ENCODE results near the gene RAPGEF5. TPM values are rescaled to one million over a fixed set of nuclear protein-coding genes. Genes with fewer than 3 reads are reported as not detected.
A peak's percentile ranks its signal among the peaks of the same experiment; 100 is the strongest.
"Not testable (repeated sequence)": the region's sequence is repeated elsewhere in the genome, so short reads cannot be mapped to it uniquely, and the experiment has no call there.

Gene RAPGEF5
- polyA plus RNA-seq, 6 donors from 2014 or later: 1.4 to 6.8 (median 3.0) TPM

DNA sequence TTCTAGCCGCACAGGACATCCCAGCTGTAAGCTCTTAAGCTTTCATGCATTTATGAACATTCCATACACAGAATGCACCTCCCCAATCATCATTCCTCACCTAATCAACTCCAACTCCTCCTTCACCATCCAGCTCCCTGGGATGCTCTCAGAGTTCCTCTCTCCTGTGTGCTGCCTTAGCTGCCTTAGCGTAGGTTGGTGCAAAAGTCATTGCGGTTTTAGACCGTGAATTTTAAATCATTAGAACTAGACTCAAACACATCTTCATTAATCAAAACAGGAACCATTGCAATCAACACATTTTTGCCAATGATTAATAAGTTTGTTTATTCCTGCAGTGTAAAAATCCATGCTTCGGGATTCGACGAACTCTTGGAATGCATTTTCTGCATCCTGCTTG is 251.4 kb downstream of the RAPGEF5 start:
- Mint-ChIP-seq H3K27me3 (peaks cover 7 to 24% (median 21%) of the 10 kb centered on the region in 3 donors), H3K27ac (no peak overlapping the region), H3K4me3 (no peak overlapping the region), H3K9me3 (no peaks in the 10 kb centered on the region), H3K36me3 (no peaks in the 10 kb centered on the region), H3K4me1 (peaks cover 0 to 6% (median 4%) of the 10 kb centered on the region in 3 donors)
- ATAC-seq (ENCODE audit: low read depth in 2 of 2) (no peak), DNase-seq (no peak)

GRCh38 chr7:22094413-22095342 is 262.3 kb downstream of the RAPGEF5 start:
- Mint-ChIP-seq H3K9me3 (peaks cover 0 to 2% (median 0%) of the 10 kb centered on the region in 7 donors), H3K27me3 (peaks cover 15 to 42% (median 34%) of the 10 kb centered on the region in 3 donors), H3K27ac (peak overlapping the region in 1 of 6 donors; percentile 21), H3K4me3 (no peak overlapping the region), H3K36me3 (no peaks in the 10 kb centered on the region), H3K4me1 (no peaks in the 10 kb centered on the region)
- DNase-seq (no peak), ATAC-seq (ENCODE audit: low read depth in 2 of 2) (peak in 1 of 2 donors; percentile 28)

GRCh38 chr7:22093936-22094335 is 263.0 kb downstream of the RAPGEF5 start:
- Mint-ChIP-seq H3K4me3 (peak overlapping the region in 1 of 8 donors; percentile 3), H3K4me1 (no peaks in the 10 kb centered on the region), H3K27me3 (peaks cover 15 to 40% (median 34%) of the 10 kb centered on the region in 3 donors), H3K36me3 (no peaks in the 10 kb centered on the region), H3K27ac (no peak overlapping the region), H3K9me3 (peaks cover 0 to 2% (median 0%) of the 10 kb centered on the region in 7 donors)
- DNase-seq (no peak), ATAC-seq (ENCODE audit: low read depth in 2 of 2) (no peak)

DNA sequence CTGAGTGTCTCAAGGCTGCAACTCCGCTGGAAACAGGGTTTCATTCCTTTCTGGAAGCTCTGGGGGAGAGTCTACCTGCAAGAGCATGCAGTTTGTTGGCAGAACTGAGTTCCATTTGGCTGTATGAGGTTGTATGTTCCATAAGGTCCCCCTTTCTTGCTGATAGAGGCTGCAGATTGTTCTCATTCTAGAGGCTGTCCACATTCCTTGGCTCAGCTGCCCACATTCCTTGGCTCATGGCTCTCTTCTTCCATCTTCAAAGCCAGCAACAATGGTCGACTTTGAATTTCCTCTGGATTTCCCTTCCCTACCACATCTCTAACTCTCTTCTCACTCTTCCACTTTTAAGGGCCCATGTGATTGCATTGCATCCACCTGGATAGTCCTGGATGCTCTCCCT is 264.0 kb downstream of the RAPGEF5 start:
- no peaks in the 10 kb centered on the region for H3K36me3 Mint-ChIP-seq
- no peaks in the 10 kb centered on the region for H3K4me1 Mint-ChIP-seq
- peaks cover 10 to 40% (median 26%) of the 10 kb centered on the region in 3 donors for H3K27me3 Mint-ChIP-seq
- no peak overlapping the region for H3K4me3 Mint-ChIP-seq
- DNase-seq (no peak), ATAC-seq (ENCODE audit: low read depth in 2 of 2) (no peak)
- peaks cover 0 to 2% (median 0%) of the 10 kb centered on the region in 7 donors for H3K9me3 Mint-ChIP-seq
- no peak overlapping the region for H3K27ac Mint-ChIP-seq

GRCh38 chr7:22090958-22091525 is 265.9 kb downstream of the RAPGEF5 start:
- not testable (repeated sequence) for H3K36me3 Mint-ChIP-seq; H3K4me1 Mint-ChIP-seq; ATAC-seq (ENCODE audit: low read depth in 2 of 2); H3K27ac Mint-ChIP-seq; H3K9me3 Mint-ChIP-seq; DNase-seq; H3K4me3 Mint-ChIP-seq
- peaks cover 8 to 40% (median 26%) of the 10 kb centered on the region in 3 donors for H3K27me3 Mint-ChIP-seq

GRCh38 chr7:22090512-22090911 is 266.4 kb downstream of the RAPGEF5 start:
- ATAC-seq (ENCODE audit: low read depth in 2 of 2) (no peak), DNase-seq (no peak)
- H3K36me3 Mint-ChIP-seq: no peaks in the 10 kb centered on the region
- no peak overlapping the region for H3K27ac Mint-ChIP-seq
- peaks cover 8 to 36% (median 26%) of the 10 kb centered on the region in 3 donors for H3K27me3 Mint-ChIP-seq
- H3K4me3 Mint-ChIP-seq: no peak overlapping the region
- no peaks in the 10 kb centered on the region for H3K4me1 Mint-ChIP-seq
- H3K9me3 Mint-ChIP-seq: peaks cover 0 to 2% (median 0%) of the 10 kb centered on the region in 7 donors

GRCh38 chr7:22090107-22090506 is 266.8 kb downstream of the RAPGEF5 start:
- no peak overlapping the region for H3K27ac Mint-ChIP-seq
- no peaks in the 10 kb centered on the region for H3K36me3 Mint-ChIP-seq
- DNase-seq: no peak
- H3K9me3 Mint-ChIP-seq: peaks cover 0 to 2% (median 0%) of the 10 kb centered on the region in 7 donors
- no peak overlapping the region for H3K4me3 Mint-ChIP-seq
- peaks cover 8 to 32% (median 26%) of the 10 kb centered on the region in 3 donors for H3K27me3 Mint-ChIP-seq
- no peak for ATAC-seq (ENCODE audit: low read depth in 2 of 2)
- H3K4me1 Mint-ChIP-seq: no peaks in the 10 kb centered on the region

DNA sequence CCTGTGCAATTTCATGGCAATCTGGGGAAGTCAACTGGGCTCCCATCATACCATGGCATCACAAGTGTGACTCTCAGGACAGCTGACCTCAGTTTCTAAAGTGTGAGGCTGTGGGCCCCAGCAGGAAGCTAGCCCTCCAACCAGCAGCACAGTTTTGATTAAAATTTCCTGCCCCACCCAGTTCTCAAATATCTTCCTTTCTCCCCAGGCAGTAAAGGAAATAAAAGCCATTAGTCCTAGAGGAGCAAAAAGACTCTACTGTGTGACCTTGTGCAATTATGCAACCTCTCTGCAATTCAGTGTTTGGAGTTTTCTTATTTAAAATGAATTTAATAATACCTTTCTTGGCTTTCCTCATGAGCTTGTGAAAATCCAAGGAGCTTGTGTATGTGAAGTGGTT is 268.1 kb downstream of the RAPGEF5 start:
- Mint-ChIP-seq H3K4me3 (no peak overlapping the region), H3K27me3 (peaks cover 8 to 23% (median 23%) of the 10 kb centered on the region in 3 donors), H3K4me1 (peaks cover 2 to 3% (median 2%) of the 10 kb centered on the region in 3 donors), H3K36me3 (no peaks in the 10 kb centered on the region), H3K27ac (no peak overlapping the region), H3K9me3 (peaks cover 0 to 2% (median 0%) of the 10 kb centered on the region in 7 donors)
- DNase-seq (no peak), ATAC-seq (ENCODE audit: low read depth in 2 of 2) (no peak)

DNA sequence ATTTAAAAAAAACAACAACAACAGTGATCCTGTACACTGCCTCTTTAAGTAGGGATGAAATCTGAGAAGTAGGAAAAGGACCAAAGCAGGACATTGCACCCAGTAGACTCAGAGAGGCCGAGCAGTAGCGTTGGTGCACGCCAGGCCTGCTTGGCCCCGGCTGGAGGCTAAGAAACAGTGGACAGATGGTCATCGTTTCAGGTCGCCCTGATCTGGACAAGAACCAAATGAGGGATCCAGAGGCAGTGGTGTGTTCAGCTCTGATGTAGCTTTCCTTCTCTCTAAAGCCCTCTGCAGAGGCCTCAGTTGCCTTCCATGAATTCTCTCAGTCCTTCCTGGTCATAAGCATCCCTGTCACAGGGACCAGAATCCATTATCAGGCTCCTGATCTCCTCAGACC is 269.1 kb downstream of the RAPGEF5 start:
- Mint-ChIP-seq H3K4me3 (no peak overlapping the region), H3K27me3 (peaks cover 8 to 16% (median 15%) of the 10 kb centered on the region in 3 donors), H3K36me3 (no peaks in the 10 kb centered on the region), H3K27ac (no peak overlapping the region), H3K9me3 (peaks cover 0 to 2% (median 0%) of the 10 kb centered on the region in 7 donors), H3K4me1 (peaks cover 7 to 11% (median 9%) of the 10 kb centered on the region in 3 donors)
- ATAC-seq (ENCODE audit: low read depth in 2 of 2): no peak
- no peak for DNase-seq

- Mint-ChIP-seq H3K4me3 (peak overlapping the region; percentile 84 to 97 (median 92)), H3K4me1 (peaks cover 7 to 20% (median 17%) of the 10 kb centered on the region in 3 donors), H3K36me3 (no peaks in the 10 kb centered on the region), H3K9me3 (peaks cover 0 to 5% (median 0%) of the 10 kb centered on the region in 7 donors), H3K27ac (peak overlapping the region; percentile 56 to 92 (median 90)), H3K27me3 (peaks cover 14 to 27% (median 19%) of the 10 kb centered on the region in 3 donors)
- DNase-seq: no peak
- no peak for ATAC-seq (ENCODE audit: low read depth in 2 of 2)
Measured at GRCh38 chr7:22083704-22084240, 273.2 kb downstream of the RAPGEF5 start.

- ATAC-seq (ENCODE audit: low read depth in 2 of 2) (peak; percentile 94 to 95), DNase-seq (peak; percentile 88)
- H3K27ac Mint-ChIP-seq: peak overlapping the region; percentile 56 to 92 (median 90)
- peaks cover 16 to 34% (median 21%) of the 10 kb centered on the region in 3 donors for H3K27me3 Mint-ChIP-seq
- H3K36me3 Mint-ChIP-seq: no peaks in the 10 kb centered on the region
- peak overlapping the region; percentile 84 to 97 (median 92) for H3K4me3 Mint-ChIP-seq
- peaks cover 0 to 5% (median 0%) of the 10 kb centered on the region in 7 donors for H3K9me3 Mint-ChIP-seq
- H3K4me1 Mint-ChIP-seq: peaks cover 7 to 20% (median 17%) of the 10 kb centered on the region in 3 donors
Measured at GRCh38 chr7:22082886-22083703, 273.9 kb downstream of the RAPGEF5 start.

GRCh38 chr7:22082553-22082885 is 274.4 kb downstream of the RAPGEF5 start:
- ATAC-seq (ENCODE audit: low read depth in 2 of 2) (no peak), DNase-seq (no peak)
- H3K4me1 Mint-ChIP-seq: peaks cover 7 to 20% (median 17%) of the 10 kb centered on the region in 3 donors
- peak overlapping the region; percentile 84 to 97 (median 92) for H3K4me3 Mint-ChIP-seq
- H3K27me3 Mint-ChIP-seq: peaks cover 22 to 40% (median 26%) of the 10 kb centered on the region in 3 donors
- H3K9me3 Mint-ChIP-seq: peaks cover 0 to 5% (median 0%) of the 10 kb centered on the region in 7 donors
- H3K36me3 Mint-ChIP-seq: no peaks in the 10 kb centered on the region
- H3K27ac Mint-ChIP-seq: peak overlapping the region in 4 of 6 donors; percentile 33 to 91 (median 78)
